Pancreas (tissue), 10 donors: ENCODE data around the gene RASGEF1B. TPM values are rescaled to one million over a fixed set of nuclear protein-coding genes. Genes with fewer than 3 reads are reported as not detected.
A peak's percentile ranks its signal among the peaks of the same experiment; 100 is the strongest.
"Not testable (repeated sequence)": the region's sequence is repeated elsewhere in the genome, so short reads cannot be mapped to it uniquely, and the experiment has no call there.

Experiments used
- ATAC-seq, 4 donors: fragments of 200-7000 bp; cut with Tn5 transposase; one replicate each; pipeline versions ENCODE4 v1.8.0 to v1.9.1; 2020; ENCODE audit warnings: mild to moderate bottlenecking in 4 of 4, moderate library complexity in 4 of 4
- DNase-seq, 6 donors: peaks; one replicate each; pipeline ENCODE4 v3.0.0-alpha.2; 2020
- FAIRE-seq: peaks from 2 replicates; lab custom pipeline; 2012; peaks lifted over from hg19 to GRCh38; lab: Jason Lieb, UNC
- H3K27ac ChIP-seq, 4 donors: fragments of 200-600 bp; sonication (generic); 1 replicate in 3 of 4; 2 replicates in 1 of 4; pipeline versions ENCODE4 v1.5.0 to v1.8.0; 2020
- H3K27me3 ChIP-seq, 4 donors: fragments of 200-600 bp; one replicate each; pipeline ENCODE4 v1.8.0; 2021
- H3K36me3 ChIP-seq, 3 donors: fragments of 200-600 bp; sonication (generic) in 1 of 3; one replicate each; pipeline versions ENCODE4 v1.5.0 to v1.8.0; 2020 to 2021
- H3K4me1 ChIP-seq, 3 donors: fragments of 200-600 bp; one replicate each; pipeline ENCODE4 v1.8.0; 2021
- H3K4me3 ChIP-seq, 4 donors: fragments of 200-600 bp; sonication (generic) in 2 of 4; one replicate each; pipeline versions ENCODE4 v1.5.0 to v1.8.0; 2020 to 2021
- H3K9me3 ChIP-seq, 4 donors: fragments of 200-600 bp; one replicate each; pipeline ENCODE4 v1.8.0; 2021
- CTCF ChIP-seq, 4 donors: fragments of 200-600 bp; sonication (generic) in 3 of 4; IDR thresholded peaks; one replicate each; pipeline versions ENCODE4 v1.5.0 to v1.8.0; 2021; ENCODE audit warnings: antibody characterized with exemption in 4 of 4
- WGBS, 2 donors: extraction: QIAGEN DNeasy Blood & Tissue Kit; methylation state at CpG; one replicate each; pipeline ENCODE4 v1.1.7; 2013; 5-methylcytosine and 5-hydroxymethylcytosine counted together
- intact Hi-C, 3 donors: fragments of 100-400 bp; cut with DNase I; formaldehyde crosslinking; loops; one replicate each; pipeline versions ENCODE4 v1.11.1 to v1.14.2; 2022
- polyA plus RNA-seq, 2 donors: library from polyadenylated mRNA; stranded (reverse); fragments of 200-250 nt; gene quantifications; one replicate each; pipeline ENCODE4 v1.2.3, GENCODE V29; 2013
- total RNA-seq, 6 donors: library from RNA; stranded (reverse); fragmentation: NEBNext Ultra II Directional in 4 of 6; extraction: Animal tissue kit (Norgen Biotek cat#: 25700) in 4 of 6; gene quantifications; one replicate each; pipeline versions ENCODE4 v1.2.1 to v1.2.4, GENCODE V29; 2021 to 2023
- donor health status: healthy with polysubstance abuse.
- donor health status: DM: no; HTN: no; CAD: no; lungs with moderate emphysema.
- donor health status: DM: no; HTN: no; CAD: no.
- donor health status: control.
- donor health status: control.
- donor health status: Bipolar disorder and iron deficiency.
- donor health status: DM: yes; HTN: yes; CAD: no.
- donor health status: DM: no; HTN: no; CAD: no.
- donor health status: DM: no; HTN: no; CAD: no.
- donor health status: DM: yes; HTN: yes; CAD: no.

The RASGEF1B gene
- total and polyA plus RNA-seq, 8 donors = 1.4 to 8.2 (median 3.4) TPM

GRCh38 chr4:81485310-81485980 lies 13.7 kb upstream of the RASGEF1B start:
- no peak for TF ChIP-seq CTCF (IDR thresholded peaks at IDR 0.05)
- no peak for DNase-seq
- H3K27ac ChIP-seq = no peak overlapping the region
- no peaks in the 10 kb centered on the region for H3K4me1 ChIP-seq
- no peak for ATAC-seq
- no peak for FAIRE-seq
- H3K27me3 ChIP-seq = no peaks in the 10 kb centered on the region
- WGBS, 2 donors = 51 to 62% methylated on average over 5 of the region's 5 CpGs
- H3K36me3 ChIP-seq = no peaks in the 10 kb centered on the region
- H3K9me3 ChIP-seq = no peaks in the 10 kb centered on the region
- intact Hi-C loops = no loop called here
- H3K4me3 ChIP-seq = no peak overlapping the region

GRCh38 chr4:81482326-81482725 lies 10.6 kb upstream of the RASGEF1B start:
- H3K27ac ChIP-seq = no peak overlapping the region
- no peak overlapping the region for H3K4me3 ChIP-seq
- H3K36me3 ChIP-seq = no peaks in the 10 kb centered on the region
- no peaks in the 10 kb centered on the region for H3K9me3 ChIP-seq
- DNase-seq (no peak), ATAC-seq (peak in 2 of 4 donors; percentile 37 to 55), FAIRE-seq (no peak)
- no peaks in the 10 kb centered on the region for H3K4me1 ChIP-seq
- no peak for TF ChIP-seq CTCF (IDR thresholded peaks at IDR 0.05)
- intact Hi-C loops = no loop called here
- H3K27me3 ChIP-seq = no peaks in the 10 kb centered on the region
- WGBS, 2 donors = 77 to 88% methylated on average over 3 of the region's 3 CpGs

- no peak for TF ChIP-seq CTCF (IDR thresholded peaks at IDR 0.05)
- FAIRE-seq = no peak
- no peaks in the 10 kb centered on the region for H3K27me3 ChIP-seq
- no peaks in the 10 kb centered on the region for H3K9me3 ChIP-seq
- H3K4me1 ChIP-seq = no peaks in the 10 kb centered on the region
- WGBS, 2 donors = 37 to 38% methylated on average over 3 of the region's 3 CpGs
- H3K36me3 ChIP-seq = no peaks in the 10 kb centered on the region
- no peak overlapping the region for H3K27ac ChIP-seq
- ATAC-seq = no peak
- no peak overlapping the region for H3K4me3 ChIP-seq
- DNase-seq = no peak
- intact Hi-C loops = no loop called here
Measured at GRCh38 chr4:81481151-81481550, 9.4 kb upstream of the RASGEF1B start.

GRCh38 chr4:81479573-81479972 lies 7.9 kb upstream of the RASGEF1B start:
- intact Hi-C loops = not testable (repeated sequence)

GRCh38 chr4:81473331-81474265 lies 1.9 kb upstream of the RASGEF1B start:
- FAIRE-seq, ATAC-seq, H3K4me3 ChIP-seq, H3K36me3 ChIP-seq, intact Hi-C loops, H3K9me3 ChIP-seq, H3K27me3 ChIP-seq: not testable (repeated sequence)
- DNase-seq = peak in 2 of 6 donors; percentile 25 to 36
- Histone ChIP-seq H3K27ac (peak overlapping the region in 1 of 4 donors; percentile 84), H3K4me1 (peaks cover 0 to 14% (median 0%) of the 10 kb centered on the region in 3 donors)
- WGBS, 2 donors = 70 to 79% methylated on average over 19 of the region's 19 CpGs

More at GRCh38 chr4:81479573-81479972, 7.9 kb upstream of the RASGEF1B start:
- not testable (repeated sequence) for H3K4me3 ChIP-seq, H3K27me3 ChIP-seq, H3K27ac ChIP-seq, H3K36me3 ChIP-seq, DNase-seq, H3K4me1 ChIP-seq, FAIRE-seq, ATAC-seq, H3K9me3 ChIP-seq
- 63 to 75% methylated on average over 2 of the region's 2 CpGs for WGBS, 2 donors
